Measurements from ENCODE around the gene ETS1. TPM values are rescaled to one million over a fixed set of nuclear protein-coding genes. Genes with fewer than 3 reads are reported as not detected.
A peak's percentile ranks its signal among the peaks of the same experiment; 100 is the strongest.

Gene ETS1
- total RNA-seq, 1 experiment from 2014 or later: 66.4 TPM

GRCh38 chr11:128525411-128526243 is 61.7 kb downstream of the ETS1 start:
- intact Hi-C loops (cut with micrococcal nuclease; ENCODE audit: unreplicated experiment) (no loop called here), in situ Hi-C loops (cut with HindIII; ENCODE audit: low pct_unique_long_range_greater_than_20kb, low sequenced_read_pairs) (no loop called here)
- H3K27ac ChIP-seq (ENCODE audit: low read length): no peak overlapping the region; the same call in 1 of the 2 replicates
- no peak for ATAC-seq
- H3K9me3 ChIP-seq (ENCODE audit: control insufficient read depth, insufficient read depth, low read depth, low read length): no peaks in the 10 kb centered on the region
- H3K4me1 ChIP-seq (ENCODE audit: control insufficient read depth, insufficient read depth, low read length): peaks cover 10% of the 10 kb centered on the region
- H3K27me3 ChIP-seq (ENCODE audit: control insufficient read depth, insufficient read depth, low read length): no peaks in the 10 kb centered on the region
- no peak overlapping the region for H3K4me3 ChIP-seq (ENCODE audit: low read depth in 2 of 2, low read length in 2 of 2)
- no TSS peak for BruUV-seq (replicated peaks)
- TF ChIP-seq REST (IDR thresholded peaks at IDR 0.05; ENCODE audit: insufficient read depth in 1 of 2, low read depth in 2 of 2, low read length in 1 of 2) (no peak), CTCF (IDR thresholded peaks at IDR 0.05) (no peak), SIN3A (IDR thresholded peaks at IDR 0.05; ENCODE audit: borderline replicate concordance, insufficient read depth, low read depth, low read length) (no peak), TCF7L2 (IDR thresholded peaks at IDR 0.05; ENCODE audit: low read depth, low read length) (no peak), POLR2AphosphoS5 (IDR thresholded peaks at IDR 0.05; ENCODE audit: low read depth, low read length) (no peak)
- CTCF ChIA-PET: interaction anchor here (0.6 kb wide), 1 partner anchor 107 kb away, joined by 3 read pairs; no protein-coding TSS in a partner anchor
- no peaks in the 10 kb centered on the region for H3K36me3 ChIP-seq (ENCODE audit: control insufficient read depth, insufficient read depth, low read length)
- POLR2A ChIA-PET: interaction anchor here (0.7 to 0.8 kb wide), 3 partner anchors 16 to 1466 kb away, joined by 5 to 19 read pairs (median 14); no protein-coding TSS in a partner anchor
- DNase-seq (ENCODE audit: low read depth, low spot score): no peak

- intact Hi-C loops (cut with micrococcal nuclease; ENCODE audit: unreplicated experiment) (loop anchor here (5.0 kb wide), 1 partner anchor 108 kb away; no protein-coding TSS in a partner anchor), in situ Hi-C loops (cut with HindIII; ENCODE audit: low pct_unique_long_range_greater_than_20kb, low sequenced_read_pairs) (no loop called here)
- no peak for ATAC-seq
- Histone ChIP-seq H3K9me3 (ENCODE audit: control insufficient read depth, insufficient read depth, low read depth, low read length) (no peaks in the 10 kb centered on the region), H3K27me3 (ENCODE audit: control insufficient read depth, insufficient read depth, low read length) (no peaks in the 10 kb centered on the region), H3K4me3 (ENCODE audit: low read depth in 2 of 2, low read length in 2 of 2) (no peak overlapping the region), H3K36me3 (ENCODE audit: control insufficient read depth, insufficient read depth, low read length) (no peaks in the 10 kb centered on the region), H3K4me1 (ENCODE audit: control insufficient read depth, insufficient read depth, low read length) (peaks cover 22% of the 10 kb centered on the region), H3K27ac (ENCODE audit: low read length) (peak overlapping the region; percentile 2; the same call in 1 of the 2 replicates)
- no peak for DNase-seq (ENCODE audit: low read depth, low spot score)
- TF ChIP-seq REST (IDR thresholded peaks at IDR 0.05; ENCODE audit: insufficient read depth in 1 of 2, low read depth in 2 of 2, low read length in 1 of 2) (no peak), SIN3A (IDR thresholded peaks at IDR 0.05; ENCODE audit: borderline replicate concordance, insufficient read depth, low read depth, low read length) (no peak), CTCF (IDR thresholded peaks at IDR 0.05) (no peak; the same call in 1 of the 2 replicates), POLR2AphosphoS5 (IDR thresholded peaks at IDR 0.05; ENCODE audit: low read depth, low read length) (no peak), TCF7L2 (IDR thresholded peaks at IDR 0.05; ENCODE audit: low read depth, low read length) (no peak)
- CTCF ChIA-PET: no interaction called here
- POLR2A ChIA-PET: no interaction called here
- BruUV-seq (replicated peaks): no TSS peak
Observed at GRCh38 chr11:128524172-128524571, 63.2 kb downstream of the ETS1 start.
